Measurements from ENCODE around the gene DSCAM.

GRCh38 chr21:40765811-40766210, 81.1 kb downstream of the DSCAM start:
- TF ChIP-seq POLR2AphosphoS5 (IDR thresholded peaks at IDR 0.05; ENCODE audit: low read depth, low read length) (no peak), FOXP2 (optimal IDR thresholded peaks at IDR 0.05; ENCODE audit: borderline replicate concordance, extremely low read depth, extremely low read length, insufficient read depth) (no peak), REST (IDR thresholded peaks at IDR 0.05; ENCODE audit: insufficient read depth in 1 of 2, low read depth in 2 of 2, low read length in 2 of 2) (no peak), TAF1 (IDR thresholded peaks at IDR 0.05; ENCODE audit: borderline replicate concordance, insufficient read depth, low read length) (no peak), SIN3A (IDR thresholded peaks at IDR 0.05; ENCODE audit: borderline replicate concordance, insufficient read depth, low read length) (no peak)

Measured in PFSK-1 (cell line).